HG03108 (cell line): Measurements from ENCODE around the gene ATF6.
A peak's percentile ranks its signal among the peaks of the same experiment; 100 is the strongest.

Experiments
- ATAC-seq: cut with Tn5 transposase; IDR thresholded peaks from one replicate; pipeline ENCODE4 v1.9.1; 2021; ENCODE audit warnings: moderate library complexity; ENCODE audit not compliant: unreplicated experiment

ATF6 gene

GRCh38 chr1:161956930-161957329 is 190.8 kb downstream of the ATF6 start:
- no peak for ATAC-seq

- ATAC-seq: no peak
Observed at GRCh38 chr1:161958425-161958824, 192.3 kb downstream of the ATF6 start.

DNA sequence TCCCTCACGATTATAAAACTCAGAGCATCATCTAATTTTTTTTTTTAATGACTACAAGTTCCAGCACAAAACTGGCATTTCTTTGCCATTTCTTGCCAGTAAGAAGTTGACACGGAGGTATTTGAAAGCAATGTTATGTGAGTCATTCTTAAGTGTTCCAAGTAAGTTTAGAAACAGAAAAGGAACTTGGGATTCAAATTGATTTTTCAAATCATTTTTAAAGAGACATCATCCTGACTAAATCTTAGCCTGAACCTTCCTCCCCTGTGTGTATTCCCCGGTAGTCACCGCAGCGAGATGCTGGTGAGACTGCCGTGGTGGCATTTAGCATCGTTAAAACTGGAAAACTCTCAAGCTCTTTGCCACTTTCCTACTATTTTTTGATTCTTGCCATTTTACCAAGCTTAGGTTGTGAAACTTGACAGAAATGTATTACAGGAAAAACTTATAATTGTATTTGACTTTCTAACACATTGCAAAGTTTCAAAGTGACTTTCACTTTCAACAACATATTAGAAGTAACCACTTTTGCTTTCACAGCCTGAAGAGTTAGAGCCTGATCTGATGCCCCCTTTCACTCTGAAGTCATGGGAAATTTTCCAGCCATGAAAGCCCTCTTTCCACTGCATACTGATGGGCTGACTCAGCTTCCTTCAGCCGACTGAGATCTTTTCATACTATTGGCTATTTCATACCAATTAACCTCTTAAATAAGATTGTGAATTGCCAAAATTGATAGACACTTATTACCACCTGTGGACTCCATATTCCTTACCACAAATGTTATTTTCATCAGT is 196.2 kb downstream of the ATF6 start:
- ATAC-seq: peak; percentile 89

DNA sequence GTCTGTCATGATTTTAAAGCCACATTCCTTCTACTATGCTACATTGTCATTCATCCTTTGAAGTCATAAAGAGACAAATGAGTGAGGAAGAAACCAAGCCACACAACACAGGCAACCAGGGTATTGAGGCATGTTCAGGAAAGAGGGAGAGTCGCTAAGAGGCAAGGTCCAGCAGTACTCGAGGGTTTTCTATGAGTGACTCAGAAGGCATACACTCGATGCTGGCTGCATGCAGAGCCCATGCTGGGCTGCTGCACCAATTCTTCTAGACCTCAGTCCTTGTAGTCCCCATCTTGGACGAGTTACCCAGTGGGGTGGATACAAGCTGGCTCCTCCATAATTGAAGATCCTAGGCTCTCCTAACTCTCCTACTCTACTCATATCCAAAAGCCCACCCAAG is 199.9 kb downstream of the ATF6 start:
- no peak for ATAC-seq

GRCh38 chr1:161970036-161970435 is 203.9 kb downstream of the ATF6 start:
- no peak for ATAC-seq

GRCh38 chr1:161970633-161971032 is 204.5 kb downstream of the ATF6 start:
- ATAC-seq: no peak

- ATAC-seq: no peak
Observed at GRCh38 chr1:161972828-161973227, 206.7 kb downstream of the ATF6 start.

DNA sequence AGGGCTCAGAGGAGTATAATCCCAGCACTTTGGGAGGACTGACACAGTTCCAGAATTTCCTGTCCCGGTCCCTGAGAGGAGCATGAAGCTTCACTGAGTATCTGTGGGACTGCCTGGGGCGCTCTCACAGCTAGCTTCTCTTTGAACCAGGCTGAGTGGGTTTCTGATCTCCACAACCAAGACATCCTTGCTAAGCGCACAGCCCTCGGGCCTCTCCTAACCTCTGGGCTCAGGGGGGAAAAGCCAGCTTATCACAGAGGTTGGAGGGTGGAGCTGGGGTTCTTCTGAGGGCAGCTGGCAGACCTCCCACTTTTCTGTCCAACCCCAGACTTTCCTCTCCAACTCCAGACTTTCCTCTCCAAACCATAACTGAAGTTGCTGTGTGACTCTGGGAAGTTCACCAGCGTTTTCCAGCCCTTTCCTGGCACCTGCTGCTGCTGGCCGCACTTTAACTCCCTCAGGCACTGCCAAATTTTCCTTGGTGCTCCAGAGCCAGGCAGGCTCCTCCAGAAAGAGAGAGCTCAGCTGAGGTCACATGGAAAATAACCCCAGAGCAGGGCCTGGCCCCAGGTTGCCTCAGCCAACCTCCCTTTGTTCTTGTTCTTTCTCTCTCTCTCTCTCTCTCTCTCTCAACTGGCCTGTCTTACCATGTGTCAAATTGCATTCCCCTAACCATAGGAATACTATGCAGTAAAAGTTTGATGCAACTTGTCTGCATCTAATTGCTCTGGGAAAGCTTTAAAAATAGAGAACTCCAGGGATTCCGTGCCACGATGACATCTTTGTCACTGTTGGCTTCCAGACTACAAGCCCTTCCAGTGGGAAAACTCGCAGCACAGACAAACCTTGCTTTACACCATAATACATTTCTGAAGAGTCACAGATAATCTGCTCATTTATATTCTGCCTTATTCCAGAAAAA is 208.1 kb downstream of the ATF6 start:
- no peak for ATAC-seq

DNA sequence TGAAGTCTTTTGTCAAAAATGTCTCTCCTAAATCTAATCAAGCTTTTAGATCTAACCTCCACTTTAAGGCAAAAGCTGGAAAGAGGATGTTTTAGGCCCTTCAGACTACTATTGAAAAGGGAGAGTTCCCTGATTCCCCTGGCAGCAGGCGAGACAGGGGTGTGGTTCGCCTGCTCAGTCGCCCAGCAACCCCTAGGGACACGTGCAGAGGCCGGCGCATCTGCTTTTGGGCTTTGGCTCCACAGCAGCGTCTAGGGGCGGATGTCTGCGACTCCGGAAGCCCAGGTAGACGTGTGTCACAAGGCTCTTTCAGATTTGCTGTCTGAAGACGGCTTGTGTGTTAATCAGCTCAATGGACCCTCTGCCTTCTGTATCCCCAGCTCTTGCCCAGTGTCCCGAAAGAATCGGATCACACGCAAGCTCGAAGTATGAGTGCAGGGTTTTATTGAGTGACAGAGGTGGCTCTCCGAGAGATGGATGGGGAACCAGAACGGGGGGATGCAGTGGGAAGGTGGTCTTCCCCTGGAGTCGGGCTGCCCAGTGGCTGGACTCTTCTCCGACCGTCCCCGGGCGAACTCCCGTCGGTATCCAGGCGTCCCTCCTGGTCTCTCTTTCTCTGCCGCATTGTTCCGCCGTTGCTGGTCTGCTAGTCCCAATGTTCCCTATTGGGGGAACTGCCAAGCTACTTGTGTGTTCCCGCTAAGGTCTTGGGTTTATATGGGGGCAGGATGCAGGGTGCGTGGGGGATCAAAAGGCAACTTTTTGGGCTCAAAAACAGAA is 212.1 kb downstream of the ATF6 start:
- no peak for ATAC-seq

- no peak for ATAC-seq
Observed at GRCh38 chr1:161981126-161981525, 215.0 kb downstream of the ATF6 start.

DNA sequence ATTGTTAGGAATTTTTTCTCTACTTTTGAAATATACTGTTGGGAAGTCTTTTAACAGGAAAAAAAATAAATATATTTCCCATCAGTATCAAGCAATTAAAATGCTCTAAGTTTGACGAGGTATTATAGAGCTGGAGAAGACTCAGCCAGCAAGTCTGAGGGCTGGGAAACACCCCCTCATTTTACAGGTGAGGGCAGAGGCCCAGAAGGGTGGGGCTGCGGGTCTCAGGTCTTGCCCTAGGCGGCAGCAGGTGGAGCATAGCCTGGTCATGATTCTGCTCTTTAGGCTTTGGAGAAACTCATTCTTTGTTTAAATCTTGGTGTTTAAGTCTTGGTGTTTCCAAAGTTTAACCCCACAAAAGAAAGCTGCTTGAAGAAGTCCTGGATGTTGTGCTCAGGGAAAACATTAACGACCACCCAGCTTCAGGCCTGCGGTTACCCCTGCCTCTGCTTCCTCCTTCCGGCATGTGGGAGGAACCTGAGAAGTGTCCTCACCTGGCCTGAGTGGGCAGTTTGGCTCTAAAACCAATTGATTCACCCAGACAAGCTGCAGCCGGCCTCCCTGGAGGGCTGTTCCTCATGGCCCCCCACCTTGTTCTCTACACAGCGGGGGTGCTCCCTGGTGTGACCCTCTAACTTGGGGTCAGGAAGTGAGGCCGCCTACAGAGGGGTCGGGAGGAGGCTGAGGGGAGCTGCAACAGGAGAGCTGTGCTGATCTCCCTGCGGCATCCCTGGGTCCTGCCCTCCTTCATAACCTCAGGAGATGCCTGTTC is 215.8 kb downstream of the ATF6 start:
- ATAC-seq: no peak

- no peak for ATAC-seq
Observed at GRCh38 chr1:161982507-161982895, 216.4 kb downstream of the ATF6 start.

- ATAC-seq: no peak
Observed at GRCh38 chr1:161982917-161983316, 216.8 kb downstream of the ATF6 start.

DNA sequence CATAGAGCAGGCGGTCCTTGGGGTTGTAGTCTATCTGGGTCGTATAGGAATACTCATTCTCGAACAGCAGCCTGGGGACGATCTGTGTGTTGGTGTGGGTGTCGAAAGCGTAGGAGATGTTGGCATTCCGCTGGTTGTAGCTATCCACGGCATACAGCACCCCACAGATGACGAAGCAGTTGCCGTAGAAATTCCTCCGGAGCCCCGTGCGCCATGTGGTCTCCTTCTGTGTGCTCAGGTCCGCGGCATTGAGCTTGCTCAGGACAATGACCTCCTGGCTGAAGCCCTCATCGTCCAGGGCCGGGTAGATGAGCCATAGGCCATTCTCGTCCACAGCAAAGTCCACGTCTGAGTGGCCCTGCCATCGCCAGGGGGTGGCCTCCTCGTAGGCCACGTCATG is 217.6 kb downstream of the ATF6 start:
- ATAC-seq: no peak

DNA sequence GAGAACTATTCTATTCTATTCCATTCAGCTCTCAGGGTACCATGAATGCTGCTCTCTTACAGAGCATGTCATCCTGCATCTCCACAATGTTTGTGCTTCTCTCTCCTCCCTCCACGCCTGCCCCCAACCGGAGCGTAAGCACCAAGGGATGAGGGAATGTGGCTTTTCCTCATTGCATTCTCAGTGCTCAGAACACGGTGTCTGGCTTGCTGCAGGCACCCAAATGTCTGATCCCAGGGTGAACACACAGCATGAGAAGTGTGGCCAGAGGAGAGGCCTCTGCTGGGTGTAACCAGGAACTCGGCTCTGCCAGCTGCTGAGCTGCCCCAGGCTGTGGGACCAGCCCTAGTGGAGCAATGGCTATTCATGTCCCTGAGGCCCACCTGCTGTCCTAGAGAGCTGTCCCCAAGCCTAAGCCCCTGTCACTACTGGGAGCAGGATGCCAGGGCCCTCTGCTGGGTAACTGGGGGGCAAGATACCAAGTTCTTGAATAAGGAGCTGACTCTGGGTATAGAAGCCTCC is 219.2 kb downstream of the ATF6 start:
- no peak for ATAC-seq

DNA sequence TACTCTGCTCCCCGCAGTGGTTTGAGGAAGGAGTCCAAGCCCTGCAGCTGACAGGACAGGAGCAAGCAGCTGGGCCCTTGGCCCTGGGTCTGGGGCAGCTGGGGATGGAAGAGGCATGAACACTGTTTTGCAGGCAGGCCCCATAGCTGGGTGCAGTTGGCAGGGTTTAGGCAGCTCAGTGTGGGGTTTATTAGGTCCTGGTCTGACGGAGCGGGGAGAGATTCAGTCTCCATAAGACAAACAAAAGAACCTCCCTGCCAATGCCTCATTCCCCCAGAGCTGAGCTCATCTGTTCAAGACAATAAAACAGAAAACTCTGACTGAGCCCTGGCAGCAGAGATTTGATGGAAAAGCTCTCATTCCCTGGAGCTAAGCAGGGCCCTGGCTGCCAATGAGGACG is 220.2 kb downstream of the ATF6 start:
- no peak for ATAC-seq

DNA sequence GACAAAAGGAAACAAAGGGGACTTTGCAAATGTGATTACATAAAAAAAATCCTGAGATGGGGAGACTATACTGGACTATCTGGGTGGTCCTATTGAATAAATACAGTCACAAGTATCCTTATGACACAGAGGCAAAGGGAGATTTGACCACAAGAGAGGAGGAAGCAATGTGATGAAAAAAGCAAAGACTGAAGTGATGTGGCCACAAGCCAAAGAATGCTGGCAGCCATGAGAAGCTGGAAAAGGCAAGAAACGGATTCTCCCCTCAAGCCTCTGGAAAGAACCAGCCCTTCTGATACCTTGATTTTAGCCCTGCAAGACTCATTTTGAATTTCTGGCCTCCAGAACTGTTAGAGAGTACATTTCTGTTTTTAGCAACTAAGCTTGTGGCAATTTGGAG is 221.2 kb downstream of the ATF6 start:
- no peak for ATAC-seq

GRCh38 chr1:161987872-161988271 is 221.8 kb downstream of the ATF6 start:
- no peak for ATAC-seq

DNA sequence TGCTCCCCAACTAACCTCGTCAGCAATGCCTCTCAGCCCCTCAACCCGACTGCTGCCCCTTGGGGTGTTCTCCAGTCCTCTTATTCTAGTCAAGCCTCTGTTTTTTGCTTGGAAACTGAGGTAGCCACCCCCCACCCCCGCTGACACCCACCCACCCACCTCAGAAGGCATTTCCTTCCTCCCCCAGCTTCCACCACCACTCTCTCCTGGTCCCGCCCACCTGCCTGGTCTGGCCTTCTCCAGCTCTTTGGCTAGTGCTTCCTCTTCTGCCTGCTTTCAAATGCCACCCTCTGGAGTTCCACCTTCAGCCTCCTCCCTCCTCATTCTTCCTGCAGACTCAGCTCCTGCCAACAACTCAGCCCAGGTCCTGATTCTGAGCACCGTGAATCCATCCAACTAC is 222.3 kb downstream of the ATF6 start:
- no peak for ATAC-seq

- ATAC-seq: no peak
Observed at GRCh38 chr1:161989108-161989507, 223.0 kb downstream of the ATF6 start.
